BJ (cell line): ENCODE results near the gene CDKAL1. TPM values are rescaled to one million over a fixed set of nuclear protein-coding genes. Genes with fewer than 3 reads are reported as not detected.

Source experiments
- CTCF ChIA-PET: fragments of 350-600 bp; formaldehyde crosslinking; extraction: SDS; loops from one replicate; lab custom pipeline; 2021; ENCODE audit warnings: antibody characterized with exemption, inconsistent platforms; lab: Yijun Ruan, JAX
- POLR2A ChIA-PET: fragments of 300-600 bp; sonication (Branson Sonifier 250); formaldehyde crosslinking; extraction: SDS; loops from one replicate; lab custom pipeline; 2021; ENCODE audit warnings: antibody characterized with exemption; lab: Charles Lee
- DNase-seq: peaks from one replicate; pipeline ENCODE4 v3.0.0-alpha.2; 2011; ENCODE audit warnings: low read depth
- H3K27me3 ChIP-seq: 2 replicates; pipeline ENCODE4 v1.6.0; 2011; ENCODE audit warnings: low read length; ENCODE audit not compliant: control insufficient read depth, insufficient read depth
- H3K36me3 ChIP-seq: 2 replicates; pipeline ENCODE4 v1.5.1; 2011; ENCODE audit warnings: low read length; ENCODE audit not compliant: control insufficient read depth, insufficient read depth
- H3K4me3 ChIP-seq: 2 replicates; pipeline ENCODE4 v1.5.1; 2011; ENCODE audit warnings: low read depth, mild to moderate bottlenecking, control low read depth, low read length
- CTCF ChIP-seq: IDR thresholded peaks from 2 replicates; pipeline ENCODE4 v1.5.1; 2011; ENCODE audit warnings: low read depth, mild to moderate bottlenecking, control low read depth, inconsistent platforms, low read length, moderate library complexity; ENCODE audit not compliant: insufficient read depth
- polyA plus RNA-seq: library from polyadenylated mRNA; depleted of rRNA; stranded (reverse); fragments of >200 nt; gene quantifications from 2 replicates; pipeline ENCODE4 v1.2.3, GENCODE V29; 2011

CDKAL1 gene
- polyA plus RNA-seq, 1 experiment: 3.8 TPM

- no peaks in the 10 kb centered on the region for H3K36me3 ChIP-seq
- DNase-seq: peak; percentile 62
- POLR2A ChIA-PET: no interaction called here
- H3K27me3 ChIP-seq: no peaks in the 10 kb centered on the region
- no peak overlapping the region for H3K4me3 ChIP-seq
- no peak for TF ChIP-seq CTCF
- CTCF ChIA-PET: no interaction called here
Observed at GRCh38 chr6:21026576-21027273, 492.5 kb downstream of the CDKAL1 start.

GRCh38 chr6:21027507-21027906 is 493.2 kb downstream of the CDKAL1 start:
- no peak for DNase-seq

GRCh38 chr6:21031182-21031581 is 496.9 kb downstream of the CDKAL1 start:
- no peak for DNase-seq
- Histone ChIP-seq H3K4me3 (no peak overlapping the region), H3K36me3 (no peaks in the 10 kb centered on the region), H3K27me3 (no peaks in the 10 kb centered on the region)
- POLR2A ChIA-PET: no interaction called here
- CTCF ChIA-PET: no interaction called here
- TF ChIP-seq CTCF: no peak

More at GRCh38 chr6:21027507-21027906, 493.2 kb downstream of the CDKAL1 start:
- Histone ChIP-seq H3K27me3 (no peaks in the 10 kb centered on the region), H3K4me3 (no peak overlapping the region), H3K36me3 (no peaks in the 10 kb centered on the region)
- no peak for TF ChIP-seq CTCF
- CTCF ChIA-PET: no interaction called here
- POLR2A ChIA-PET: no interaction called here

GRCh38 chr6:21033084-21033483 is 498.8 kb downstream of the CDKAL1 start:
- DNase-seq: no peak
- Histone ChIP-seq H3K4me3 (no peak overlapping the region), H3K36me3 (no peaks in the 10 kb centered on the region), H3K27me3 (no peaks in the 10 kb centered on the region)
- CTCF ChIA-PET: no interaction called here
- POLR2A ChIA-PET: no interaction called here
- no peak for TF ChIP-seq CTCF

- H3K27me3 ChIP-seq: no peaks in the 10 kb centered on the region
- no peak overlapping the region for H3K4me3 ChIP-seq
- ChIA-PET CTCF (interaction anchor here (0.9 kb wide), 1 partner anchor 21 kb away, joined by 3 read pairs; no protein-coding TSS in a partner anchor), POLR2A (no interaction called here)
- no peaks in the 10 kb centered on the region for H3K36me3 ChIP-seq
- peak; percentile 46 for DNase-seq
- TF ChIP-seq CTCF: no peak
Observed at GRCh38 chr6:21033575-21034026, 499.3 kb downstream of the CDKAL1 start.
